ENCODE measurements around the gene KIFAP3.

DNA sequence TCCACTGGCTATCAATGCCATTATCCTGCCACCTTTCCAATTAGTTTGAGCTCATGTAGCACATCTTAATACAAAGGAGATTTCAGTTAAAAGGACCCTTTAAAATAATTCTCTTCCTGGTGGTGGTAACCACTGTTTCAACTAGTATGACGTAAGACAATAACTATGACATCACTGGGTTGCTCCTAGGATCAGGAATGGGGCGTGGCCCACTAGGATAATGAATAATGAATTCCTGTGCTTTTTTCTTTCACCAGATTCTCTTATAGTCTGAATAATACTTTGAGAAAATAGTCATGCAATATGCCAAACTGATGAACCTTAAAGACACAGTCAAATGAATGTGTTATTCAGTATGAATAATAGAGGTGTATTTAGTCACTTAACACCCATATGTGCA is 10.6 kb upstream of the KIFAP3 start:
- TF ChIP-seq, protein P1, sequence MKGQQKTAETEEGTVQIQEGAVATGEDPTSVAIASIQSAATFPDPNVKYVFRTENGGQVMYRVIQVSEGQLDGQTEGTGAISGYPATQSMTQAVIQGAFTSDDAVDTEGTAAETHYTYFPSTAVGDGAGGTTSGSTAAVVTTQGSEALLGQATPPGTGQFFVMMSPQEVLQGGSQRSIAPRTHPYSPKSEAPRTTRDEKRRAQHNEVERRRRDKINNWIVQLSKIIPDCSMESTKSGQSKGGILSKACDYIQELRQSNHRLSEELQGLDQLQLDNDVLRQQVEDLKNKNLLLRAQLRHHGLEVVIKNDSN (CRISPR knock-in tag; IDR thresholded peaks at IDR 0.05) = no peak
- TF ChIP-seq ZNF317 (CRISPR knock-in tag; IDR thresholded peaks at IDR 0.05; ENCODE audit: borderline replicate concordance, low read depth) (no peak), NR1H2 (CRISPR knock-in tag; IDR thresholded peaks at IDR 0.05) (no peak), MYBL2 (CRISPR knock-in tag; IDR thresholded peaks at IDR 0.05) (no peak), SMAD4 (CRISPR knock-in tag; IDR thresholded peaks at IDR 0.05) (no peak)
- TF ChIP-seq, protein P2, sequence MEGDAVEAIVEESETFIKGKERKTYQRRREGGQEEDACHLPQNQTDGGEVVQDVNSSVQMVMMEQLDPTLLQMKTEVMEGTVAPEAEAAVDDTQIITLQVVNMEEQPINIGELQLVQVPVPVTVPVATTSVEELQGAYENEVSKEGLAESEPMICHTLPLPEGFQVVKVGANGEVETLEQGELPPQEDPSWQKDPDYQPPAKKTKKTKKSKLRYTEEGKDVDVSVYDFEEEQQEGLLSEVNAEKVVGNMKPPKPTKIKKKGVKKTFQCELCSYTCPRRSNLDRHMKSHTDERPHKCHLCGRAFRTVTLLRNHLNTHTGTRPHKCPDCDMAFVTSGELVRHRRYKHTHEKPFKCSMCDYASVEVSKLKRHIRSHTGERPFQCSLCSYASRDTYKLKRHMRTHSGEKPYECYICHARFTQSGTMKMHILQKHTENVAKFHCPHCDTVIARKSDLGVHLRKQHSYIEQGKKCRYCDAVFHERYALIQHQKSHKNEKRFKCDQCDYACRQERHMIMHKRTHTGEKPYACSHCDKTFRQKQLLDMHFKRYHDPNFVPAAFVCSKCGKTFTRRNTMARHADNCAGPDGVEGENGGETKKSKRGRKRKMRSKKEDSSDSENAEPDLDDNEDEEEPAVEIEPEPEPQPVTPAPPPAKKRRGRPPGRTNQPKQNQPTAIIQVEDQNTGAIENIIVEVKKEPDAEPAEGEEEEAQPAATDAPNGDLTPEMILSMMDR (IDR thresholded peaks at IDR 0.05) = no peak
- TF ChIP-seq, protein P3, sequence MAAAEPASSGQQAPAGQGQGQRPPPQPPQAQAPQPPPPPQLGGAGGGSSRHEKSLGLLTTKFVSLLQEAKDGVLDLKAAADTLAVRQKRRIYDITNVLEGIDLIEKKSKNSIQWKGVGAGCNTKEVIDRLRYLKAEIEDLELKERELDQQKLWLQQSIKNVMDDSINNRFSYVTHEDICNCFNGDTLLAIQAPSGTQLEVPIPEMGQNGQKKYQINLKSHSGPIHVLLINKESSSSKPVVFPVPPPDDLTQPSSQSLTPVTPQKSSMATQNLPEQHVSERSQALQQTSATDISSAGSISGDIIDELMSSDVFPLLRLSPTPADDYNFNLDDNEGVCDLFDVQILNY (CRISPR knock-in tag; IDR thresholded peaks at IDR 0.05) = no peak
- TF ChIP-seq, protein P4, sequence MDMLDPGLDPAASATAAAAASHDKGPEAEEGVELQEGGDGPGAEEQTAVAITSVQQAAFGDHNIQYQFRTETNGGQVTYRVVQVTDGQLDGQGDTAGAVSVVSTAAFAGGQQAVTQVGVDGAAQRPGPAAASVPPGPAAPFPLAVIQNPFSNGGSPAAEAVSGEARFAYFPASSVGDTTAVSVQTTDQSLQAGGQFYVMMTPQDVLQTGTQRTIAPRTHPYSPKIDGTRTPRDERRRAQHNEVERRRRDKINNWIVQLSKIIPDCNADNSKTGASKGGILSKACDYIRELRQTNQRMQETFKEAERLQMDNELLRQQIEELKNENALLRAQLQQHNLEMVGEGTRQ (CRISPR knock-in tag; IDR thresholded peaks at IDR 0.05) = no peak
- TF ChIP-seq, protein P5, sequence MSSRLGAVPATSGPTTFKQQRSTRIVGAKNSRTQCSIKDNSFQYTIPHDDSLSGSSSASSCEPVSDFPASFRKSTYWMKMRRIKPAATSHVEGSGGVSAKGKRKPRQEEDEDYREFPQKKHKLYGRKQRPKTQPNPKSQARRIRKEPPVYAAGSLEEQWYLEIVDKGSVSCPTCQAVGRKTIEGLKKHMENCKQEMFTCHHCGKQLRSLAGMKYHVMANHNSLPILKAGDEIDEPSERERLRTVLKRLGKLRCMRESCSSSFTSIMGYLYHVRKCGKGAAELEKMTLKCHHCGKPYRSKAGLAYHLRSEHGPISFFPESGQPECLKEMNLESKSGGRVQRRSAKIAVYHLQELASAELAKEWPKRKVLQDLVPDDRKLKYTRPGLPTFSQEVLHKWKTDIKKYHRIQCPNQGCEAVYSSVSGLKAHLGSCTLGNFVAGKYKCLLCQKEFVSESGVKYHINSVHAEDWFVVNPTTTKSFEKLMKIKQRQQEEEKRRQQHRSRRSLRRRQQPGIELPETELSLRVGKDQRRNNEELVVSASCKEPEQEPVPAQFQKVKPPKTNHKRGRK (CRISPR knock-in tag; IDR thresholded peaks at IDR 0.05; ENCODE audit: borderline replicate concordance) = no peak

Data from WTC11 (cell line).